ENCODE results near the gene DENND4A.

GRCh38 chr15:65651831-65652749, 140.0 kb downstream of the DENND4A start:
- TF ChIP-seq EZH2 (IDR thresholded peaks at IDR 0.05; ENCODE audit: borderline replicate concordance, insufficient read depth, low read depth, low read length, poor library complexity, severe bottlenecking), result no peak
- TF ChIP-seq, protein P1, sequence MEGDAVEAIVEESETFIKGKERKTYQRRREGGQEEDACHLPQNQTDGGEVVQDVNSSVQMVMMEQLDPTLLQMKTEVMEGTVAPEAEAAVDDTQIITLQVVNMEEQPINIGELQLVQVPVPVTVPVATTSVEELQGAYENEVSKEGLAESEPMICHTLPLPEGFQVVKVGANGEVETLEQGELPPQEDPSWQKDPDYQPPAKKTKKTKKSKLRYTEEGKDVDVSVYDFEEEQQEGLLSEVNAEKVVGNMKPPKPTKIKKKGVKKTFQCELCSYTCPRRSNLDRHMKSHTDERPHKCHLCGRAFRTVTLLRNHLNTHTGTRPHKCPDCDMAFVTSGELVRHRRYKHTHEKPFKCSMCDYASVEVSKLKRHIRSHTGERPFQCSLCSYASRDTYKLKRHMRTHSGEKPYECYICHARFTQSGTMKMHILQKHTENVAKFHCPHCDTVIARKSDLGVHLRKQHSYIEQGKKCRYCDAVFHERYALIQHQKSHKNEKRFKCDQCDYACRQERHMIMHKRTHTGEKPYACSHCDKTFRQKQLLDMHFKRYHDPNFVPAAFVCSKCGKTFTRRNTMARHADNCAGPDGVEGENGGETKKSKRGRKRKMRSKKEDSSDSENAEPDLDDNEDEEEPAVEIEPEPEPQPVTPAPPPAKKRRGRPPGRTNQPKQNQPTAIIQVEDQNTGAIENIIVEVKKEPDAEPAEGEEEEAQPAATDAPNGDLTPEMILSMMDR (IDR thresholded peaks at IDR 0.05), result no peak
